Vagina (tissue), 2 donors: Measurements from ENCODE around the gene EIF4E1B. TPM values are rescaled to one million over a fixed set of nuclear protein-coding genes. Genes with fewer than 3 reads are reported as not detected.

Experiments
- DNase-seq, 2 donors: peaks; one replicate each; pipeline ENCODE4 v3.0.0-alpha.2; 2017; ENCODE audit errors: extremely low spot score in 2 of 2
- H3K27ac ChIP-seq: fragments of 200-600 bp; sonication (generic); one replicate; pipeline ENCODE4 v1.5.1; 2019
- H3K27me3 ChIP-seq: fragments of 200-600 bp; sonication (generic); one replicate; pipeline ENCODE4 v1.5.1; 2019
- H3K36me3 ChIP-seq, 2 donors: fragments of 200-600 bp; sonication (generic); one replicate each; pipeline ENCODE4 v1.5.1; 2017 to 2019
- H3K4me1 ChIP-seq: fragments of 200-600 bp; sonication (generic); one replicate; pipeline ENCODE4 v1.5.1; 2019
- H3K4me3 ChIP-seq, 2 donors: fragments of 200-600 bp; sonication (generic); 1 replicate in 1 of 2; 2 replicates in 1 of 2; pipeline ENCODE4 v1.5.1; 2016 to 2019
- H3K9me3 ChIP-seq: fragments of 200-600 bp; sonication (generic); one replicate; pipeline ENCODE4 v1.5.1; 2019
- CTCF ChIP-seq, 3 experiments: fragments of 450-650 bp in 2 of 3; fragments of 200-600 bp in 1 of 3; sonication (generic) in 1 of 3; IDR thresholded peaks; one replicate each; pipeline ENCODE4 v1.5.1; 2017 to 2019; ENCODE audit warnings: antibody characterized with exemption in 3 of 3, mild to moderate bottlenecking in 2 of 3, moderate library complexity in 2 of 3
- POLR2A ChIP-seq, 2 donors: fragments of 450-650 bp; IDR thresholded peaks; one replicate each; pipeline ENCODE4 v1.6.1; 2017; ENCODE audit warnings: antibody characterized with exemption in 2 of 2, mild to moderate bottlenecking in 2 of 2, moderate library complexity in 2 of 2
- POLR2AphosphoS5 ChIP-seq, 2 donors: sonication (generic); formaldehyde crosslinking; IDR thresholded peaks; one replicate each; pipeline ENCODE4 v1.9.0; 2017; ENCODE audit warnings: antibody characterized with exemption in 2 of 2, mild to moderate bottlenecking in 2 of 2, low read depth in 1 of 2; ENCODE audit not compliant: insufficient read depth in 1 of 2
- intact Hi-C: fragments of 100-400 bp; cut with DNase I; formaldehyde crosslinking; loops from one replicate; pipeline ENCODE4 v1.15.1; 2023
- total RNA-seq: library from RNA; depleted of rRNA; stranded (reverse); fragments of >200 nt; gene quantifications from one replicate; pipeline ENCODE4 v1.2.3, GENCODE V29; 2016

Gene EIF4E1B
- total RNA-seq, 1 donor from 2014 or later = not detected

DNA sequence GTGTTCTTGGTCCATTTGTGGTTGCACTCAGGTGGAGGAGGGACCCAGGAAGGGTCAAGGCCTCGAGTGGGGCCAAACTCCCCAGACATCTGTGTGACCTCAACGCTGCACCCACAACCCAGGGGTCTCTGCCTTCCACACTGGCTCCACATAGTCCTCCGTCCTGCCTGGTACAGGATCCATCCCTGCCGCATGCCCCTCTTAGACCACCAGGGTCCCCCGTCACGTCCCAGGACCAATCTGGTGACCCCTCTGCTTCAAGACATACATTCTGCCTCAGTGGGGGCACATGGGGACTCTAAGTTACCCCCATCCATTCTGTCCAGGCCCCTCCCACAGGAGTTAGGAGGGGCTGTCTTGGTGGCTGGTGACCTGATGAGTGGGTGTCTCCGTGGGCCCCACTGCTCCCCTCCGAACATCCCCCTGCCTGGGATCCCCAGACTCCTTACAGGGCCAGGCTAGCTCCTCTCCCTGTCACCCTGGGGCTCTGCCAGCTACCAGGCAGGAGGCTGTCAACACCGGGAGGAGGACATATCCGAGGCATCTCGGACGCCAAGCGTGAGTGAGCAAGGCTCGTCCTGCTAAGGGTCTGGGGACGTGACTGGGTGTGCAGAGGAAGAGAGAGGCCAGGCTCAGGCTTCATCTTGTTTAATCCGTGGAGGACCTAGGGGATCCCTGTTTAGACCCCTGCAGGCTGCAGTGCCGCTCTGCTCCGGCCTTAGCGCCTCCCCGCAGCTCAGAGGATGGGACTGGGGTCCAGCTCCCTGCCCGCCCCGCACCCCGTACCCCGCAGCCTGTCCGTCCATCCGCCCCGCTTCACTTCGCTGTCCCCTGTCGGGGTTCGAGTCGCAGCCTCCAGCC lies 49.1 kb downstream of the EIF4E1B start:
- no peak overlapping the region for H3K27ac ChIP-seq
- H3K9me3 ChIP-seq = no peaks in the 10 kb centered on the region
- TF ChIP-seq POLR2AphosphoS5 (IDR thresholded peaks at IDR 0.05; ENCODE audit: insufficient read depth in 1 of 2, low read depth in 1 of 2) (no peak), POLR2A (IDR thresholded peaks at IDR 0.05) (no peak), CTCF (IDR thresholded peaks at IDR 0.05) (no peak)
- H3K4me3 ChIP-seq = no peak overlapping the region
- intact Hi-C loops = loop anchor here (10.0 kb wide), 1 partner anchor 1665 kb away; no protein-coding TSS in a partner anchor
- peaks cover 5% of the 10 kb centered on the region for H3K27me3 ChIP-seq
- peaks cover 9% of the 10 kb centered on the region for H3K4me1 ChIP-seq
- H3K36me3 ChIP-seq = no peaks in the 10 kb centered on the region
- DNase-seq = no peak

DNA sequence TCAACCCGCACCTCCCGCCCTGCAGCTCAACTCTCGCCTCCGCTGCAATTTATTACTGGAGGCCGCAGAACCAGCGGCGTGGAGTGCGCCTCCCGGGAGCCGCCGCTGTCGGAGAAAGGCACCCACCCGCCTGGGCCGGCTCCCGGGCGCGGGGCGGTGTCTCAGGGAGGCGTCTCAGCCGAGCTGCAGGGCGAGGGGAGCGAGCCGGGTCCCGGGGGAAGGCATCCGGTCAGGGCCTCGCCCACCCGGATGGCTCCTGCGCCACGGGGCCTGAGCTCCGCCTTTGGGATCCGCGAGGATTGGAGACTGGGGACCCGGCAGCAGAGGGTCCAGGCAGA lies 49.7 kb downstream of the EIF4E1B start:
- Histone ChIP-seq H3K36me3 (no peaks in the 10 kb centered on the region), H3K27me3 (peaks cover 5% of the 10 kb centered on the region), H3K9me3 (no peaks in the 10 kb centered on the region), H3K4me1 (peaks cover 9% of the 10 kb centered on the region), H3K27ac (no peak overlapping the region), H3K4me3 (no peak overlapping the region)
- no peak for DNase-seq
- TF ChIP-seq POLR2AphosphoS5 (IDR thresholded peaks at IDR 0.05; ENCODE audit: insufficient read depth in 1 of 2, low read depth in 1 of 2) (no peak), POLR2A (IDR thresholded peaks at IDR 0.05) (no peak), CTCF (IDR thresholded peaks at IDR 0.05) (no peak)
- intact Hi-C loops = loop anchor here (10.0 kb wide), 1 partner anchor 1665 kb away; no protein-coding TSS in a partner anchor

DNA sequence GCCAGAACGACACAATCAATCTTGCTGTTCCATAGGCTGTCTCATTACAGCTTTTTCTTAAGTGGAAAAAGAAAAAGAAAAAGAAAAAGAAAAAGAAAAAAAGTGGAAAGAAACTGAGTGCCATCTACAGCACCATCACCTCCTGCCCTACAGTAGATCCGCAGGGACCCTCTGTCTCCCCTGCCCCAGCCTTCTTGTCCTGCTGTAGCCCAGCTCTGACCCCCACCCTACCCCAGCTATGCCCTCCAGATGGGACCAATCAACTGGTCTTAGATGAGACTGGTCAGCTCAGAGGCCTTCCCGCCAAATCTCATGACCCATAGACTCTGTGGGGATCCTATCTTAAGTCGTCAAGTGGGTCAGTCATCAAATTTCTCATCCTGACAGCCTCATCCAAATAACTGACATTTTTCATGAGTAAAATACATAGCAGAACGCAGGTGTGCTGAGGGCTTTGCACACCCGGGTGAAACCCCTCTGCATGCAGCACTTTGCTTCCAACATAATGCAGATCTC lies 51.6 kb downstream of the EIF4E1B start:
- intact Hi-C loops = loop anchor here (10.0 kb wide), 1 partner anchor 1663 kb away; no protein-coding TSS in a partner anchor
- Histone ChIP-seq H3K9me3 (no peaks in the 10 kb centered on the region), H3K4me3 (no peak overlapping the region), H3K36me3 (no peaks in the 10 kb centered on the region), H3K4me1 (peaks cover 9% of the 10 kb centered on the region), H3K27me3 (peaks cover 5% of the 10 kb centered on the region), H3K27ac (no peak overlapping the region)
- no peak for DNase-seq
- no peak for TF ChIP-seq POLR2AphosphoS5 (IDR thresholded peaks at IDR 0.05; ENCODE audit: insufficient read depth in 1 of 2, low read depth in 1 of 2)
- TF ChIP-seq POLR2A (IDR thresholded peaks at IDR 0.05) = no peak
- TF ChIP-seq CTCF (IDR thresholded peaks at IDR 0.05) = no peak

- no peak for TF ChIP-seq POLR2A (IDR thresholded peaks at IDR 0.05)
- no peak for TF ChIP-seq CTCF (IDR thresholded peaks at IDR 0.05)
- no peak for TF ChIP-seq POLR2AphosphoS5 (IDR thresholded peaks at IDR 0.05; ENCODE audit: insufficient read depth in 1 of 2, low read depth in 1 of 2)
- intact Hi-C loops = loop anchor here (10.0 kb wide), 1 partner anchor 1660 kb away; no protein-coding TSS in a partner anchor
Measured at GRCh38 chr5:176685010-176685409, 54.5 kb downstream of the EIF4E1B start.

GRCh38 chr5:176687247-176687646 lies 56.8 kb downstream of the EIF4E1B start:
- intact Hi-C loops = loop anchor here (10.0 kb wide), 1 partner anchor 1658 kb away; no protein-coding TSS in a partner anchor
- Histone ChIP-seq H3K27me3 (no peaks in the 10 kb centered on the region), H3K36me3 (no peaks in the 10 kb centered on the region), H3K4me1 (no peaks in the 10 kb centered on the region), H3K4me3 (no peak overlapping the region), H3K27ac (no peak overlapping the region), H3K9me3 (no peaks in the 10 kb centered on the region)
- TF ChIP-seq CTCF (IDR thresholded peaks at IDR 0.05) (no peak), POLR2A (IDR thresholded peaks at IDR 0.05) (no peak), POLR2AphosphoS5 (IDR thresholded peaks at IDR 0.05; ENCODE audit: insufficient read depth in 1 of 2, low read depth in 1 of 2) (no peak)
- DNase-seq = no peak

More at GRCh38 chr5:176685010-176685409, 54.5 kb downstream of the EIF4E1B start:
- Histone ChIP-seq H3K4me1 (peaks cover 5% of the 10 kb centered on the region), H3K36me3 (no peaks in the 10 kb centered on the region), H3K4me3 (no peak overlapping the region), H3K27me3 (no peaks in the 10 kb centered on the region), H3K9me3 (no peaks in the 10 kb centered on the region), H3K27ac (no peak overlapping the region)
- no peak for DNase-seq
